BE2C (cell line): Measurements from ENCODE around the gene FMO1.

Source experiments
- DNase-seq: peaks from one replicate; pipeline ENCODE4 v3.0.0-alpha.2; 2020
- H3K27me3 ChIP-seq: fragments of 250-450 bp; sonication (Bioruptor Pico); 2 replicates; pipeline ENCODE4 v1.5.1; 2020; ENCODE audit warnings: mild to moderate bottlenecking
- H3K36me3 ChIP-seq: fragments of 250-450 bp; sonication (Bioruptor Pico); 2 replicates; pipeline ENCODE4 v1.5.1; 2020; ENCODE audit warnings: mild to moderate bottlenecking
- H3K4me1 ChIP-seq: fragments of 250-450 bp; sonication (Bioruptor Pico); 2 replicates; pipeline ENCODE4 v1.5.1; 2020
- H3K4me3 ChIP-seq: 2 replicates; pipeline ENCODE4 v1.5.1; 2011; ENCODE audit warnings: low read depth, low read length
- H3K9me3 ChIP-seq: fragments of 250-450 bp; sonication (Bioruptor Pico); 2 replicates; pipeline ENCODE4 v1.5.1; 2020
- TF ChIP-seq, protein P1 (sequence below): IDR thresholded peaks from 2 replicates; pipeline ENCODE4 v1.5.1; 2012; ENCODE audit warnings: mild to moderate bottlenecking, low read depth, low read length

FMO1 gene

DNA sequence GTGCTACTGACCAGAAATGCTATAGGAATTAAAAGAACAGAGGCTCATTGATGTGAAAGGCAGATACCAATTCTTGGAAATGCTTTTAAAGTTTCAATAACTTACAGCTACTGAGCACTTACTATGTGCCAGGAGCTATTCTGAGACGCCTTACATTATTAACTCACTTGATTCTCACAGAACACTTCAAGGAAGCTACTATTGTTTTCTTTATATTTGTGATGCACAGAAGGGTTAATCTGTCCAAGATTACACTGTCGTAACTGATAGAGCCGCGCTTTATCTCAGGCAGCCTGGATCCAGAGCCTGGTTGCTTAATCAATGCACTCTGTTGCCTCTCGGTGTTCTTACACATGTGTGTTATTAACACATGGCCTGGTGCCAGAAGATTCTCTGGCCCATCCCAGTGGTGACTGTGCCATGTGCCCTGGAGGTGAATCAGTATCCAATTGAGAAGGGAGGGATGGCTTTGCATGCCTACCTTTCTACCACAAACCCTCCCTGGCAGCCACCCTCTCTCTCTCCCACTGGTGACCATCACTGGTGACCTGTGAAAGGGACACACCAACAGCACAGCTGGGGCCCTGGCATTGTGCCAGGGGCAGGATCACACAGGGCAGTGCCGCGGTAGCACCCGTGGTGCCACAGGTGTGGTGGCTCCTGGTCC is 8.8 kb downstream of the FMO1 start:
- DNase-seq = peak; percentile 59
- Histone ChIP-seq H3K9me3 (no peaks in the 10 kb centered on the region; the same call in 1 of the 2 replicates), H3K27me3 (peaks cover 5% of the 10 kb centered on the region; the same call in 1 of the 2 replicates), H3K36me3 (no peaks in the 10 kb centered on the region), H3K4me1 (no peaks in the 10 kb centered on the region; the same call in 1 of the 2 replicates), H3K4me3 (no peak overlapping the region)
- TF ChIP-seq, protein P1, sequence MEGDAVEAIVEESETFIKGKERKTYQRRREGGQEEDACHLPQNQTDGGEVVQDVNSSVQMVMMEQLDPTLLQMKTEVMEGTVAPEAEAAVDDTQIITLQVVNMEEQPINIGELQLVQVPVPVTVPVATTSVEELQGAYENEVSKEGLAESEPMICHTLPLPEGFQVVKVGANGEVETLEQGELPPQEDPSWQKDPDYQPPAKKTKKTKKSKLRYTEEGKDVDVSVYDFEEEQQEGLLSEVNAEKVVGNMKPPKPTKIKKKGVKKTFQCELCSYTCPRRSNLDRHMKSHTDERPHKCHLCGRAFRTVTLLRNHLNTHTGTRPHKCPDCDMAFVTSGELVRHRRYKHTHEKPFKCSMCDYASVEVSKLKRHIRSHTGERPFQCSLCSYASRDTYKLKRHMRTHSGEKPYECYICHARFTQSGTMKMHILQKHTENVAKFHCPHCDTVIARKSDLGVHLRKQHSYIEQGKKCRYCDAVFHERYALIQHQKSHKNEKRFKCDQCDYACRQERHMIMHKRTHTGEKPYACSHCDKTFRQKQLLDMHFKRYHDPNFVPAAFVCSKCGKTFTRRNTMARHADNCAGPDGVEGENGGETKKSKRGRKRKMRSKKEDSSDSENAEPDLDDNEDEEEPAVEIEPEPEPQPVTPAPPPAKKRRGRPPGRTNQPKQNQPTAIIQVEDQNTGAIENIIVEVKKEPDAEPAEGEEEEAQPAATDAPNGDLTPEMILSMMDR = no peak

DNA sequence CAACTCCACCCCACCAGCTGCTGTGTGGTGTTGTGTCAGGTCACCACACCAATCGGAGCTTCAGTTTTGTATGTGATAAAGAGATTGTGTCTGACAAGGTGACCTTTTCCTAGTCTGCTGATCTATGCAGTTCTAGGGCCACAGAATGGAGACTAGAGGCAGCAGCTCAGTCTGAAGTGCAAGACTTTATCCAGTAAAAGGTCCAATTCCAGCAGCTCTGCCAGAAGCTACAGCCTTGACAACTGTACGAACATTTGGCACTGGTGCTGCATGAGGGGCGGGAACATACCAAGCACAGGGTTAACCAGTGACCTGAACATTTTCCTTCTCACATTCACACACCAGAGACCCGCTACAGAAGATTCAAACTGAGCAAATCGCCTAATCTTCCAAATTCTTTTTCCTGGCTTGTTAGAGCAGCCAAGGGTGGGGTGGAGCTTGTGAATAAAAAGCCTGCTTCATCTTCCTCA is 9.3 kb downstream of the FMO1 start:
- Histone ChIP-seq H3K27me3 (peaks cover 2% of the 10 kb centered on the region; the same call in 1 of the 2 replicates), H3K4me1 (no peaks in the 10 kb centered on the region; the same call in 1 of the 2 replicates)
- no peak for DNase-seq

DNA sequence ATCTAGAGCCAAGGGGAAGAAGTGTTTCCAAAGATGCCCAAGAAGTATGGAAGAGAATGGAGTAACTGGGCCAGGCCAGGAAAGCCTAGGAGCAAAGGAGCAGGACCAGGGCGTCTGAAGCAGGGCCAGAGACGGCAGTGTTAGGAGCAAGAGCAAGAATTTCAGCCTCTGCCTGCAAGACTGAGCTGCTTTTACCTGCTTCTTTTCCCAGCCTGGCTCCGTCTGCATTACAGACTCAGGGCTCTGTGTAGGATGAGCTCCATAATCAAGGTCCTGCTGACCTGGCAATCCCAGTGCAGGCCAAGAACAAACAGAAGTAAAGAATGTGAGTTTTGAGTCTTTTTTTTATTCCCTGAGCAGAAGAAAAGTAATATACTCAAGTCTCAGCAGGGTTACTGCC is 10.1 kb downstream of the FMO1 start:
- no peak for DNase-seq
- H3K27me3 ChIP-seq = peaks cover 2% of the 10 kb centered on the region; the same call in 1 of the 2 replicates
- H3K4me1 ChIP-seq = no peaks in the 10 kb centered on the region; the same call in 1 of the 2 replicates
- TF ChIP-seq, protein P1 = no peak
- H3K4me3 ChIP-seq = no peak overlapping the region
- no peaks in the 10 kb centered on the region; the same call in 1 of the 2 replicates for H3K9me3 ChIP-seq
- no peaks in the 10 kb centered on the region for H3K36me3 ChIP-seq

More for the DNA sequence above, 9.3 kb downstream of the FMO1 start:
- Histone ChIP-seq H3K9me3 (no peaks in the 10 kb centered on the region; the same call in 1 of the 2 replicates), H3K36me3 (no peaks in the 10 kb centered on the region), H3K4me3 (no peak overlapping the region)
- TF ChIP-seq, protein P1 = no peak

DNA sequence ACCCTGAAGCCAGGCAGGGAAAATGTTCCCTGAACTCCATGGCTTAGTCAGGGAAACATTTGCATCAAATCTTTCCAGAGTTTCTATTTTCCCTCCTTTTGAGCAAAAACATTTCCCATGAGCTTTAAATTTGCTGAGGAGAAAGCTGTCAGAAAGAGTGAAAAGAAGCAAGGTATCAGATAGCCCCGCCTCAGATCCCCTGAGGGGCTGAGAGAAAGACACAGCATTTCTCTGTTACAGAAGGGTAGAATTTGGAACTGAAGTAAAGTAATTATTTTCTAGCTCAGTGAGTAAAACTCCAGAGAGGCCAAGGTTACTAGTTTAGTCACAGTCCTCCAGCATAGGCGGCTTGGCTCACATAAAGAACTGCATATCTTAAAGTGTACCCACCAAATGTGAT is 10.6 kb downstream of the FMO1 start:
- Histone ChIP-seq H3K4me1 (no peaks in the 10 kb centered on the region; the same call in 1 of the 2 replicates), H3K9me3 (no peaks in the 10 kb centered on the region; the same call in 1 of the 2 replicates), H3K4me3 (no peak overlapping the region), H3K36me3 (no peaks in the 10 kb centered on the region), H3K27me3 (peaks cover 2% of the 10 kb centered on the region; the same call in 1 of the 2 replicates)
- no peak for DNase-seq
- TF ChIP-seq, protein P1 = no peak

DNA sequence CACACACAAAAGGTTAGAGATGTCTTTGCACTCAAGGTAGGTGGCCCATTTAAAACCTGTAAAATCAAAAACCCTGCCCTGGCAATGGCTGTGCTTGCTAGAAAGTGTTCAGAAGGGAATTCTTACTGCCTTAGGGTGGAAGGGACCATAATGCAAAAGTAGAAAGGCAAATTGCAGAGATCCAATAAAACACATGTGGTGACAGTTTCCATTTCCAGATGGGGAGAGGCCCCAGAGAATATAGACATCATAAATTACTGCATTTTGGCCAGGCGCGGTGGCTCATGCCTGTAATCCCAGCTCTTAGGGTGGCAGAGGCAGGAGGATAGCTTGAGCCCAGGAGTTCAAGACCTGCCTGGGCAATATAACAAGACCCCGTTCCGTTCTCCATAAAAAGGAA is 13.0 kb downstream of the FMO1 start:
- no peak overlapping the region for H3K4me3 ChIP-seq
- DNase-seq = no peak
- no peaks in the 10 kb centered on the region; the same call in 1 of the 2 replicates for H3K9me3 ChIP-seq
- no peaks in the 10 kb centered on the region for H3K27me3 ChIP-seq
- H3K4me1 ChIP-seq = no peaks in the 10 kb centered on the region; the same call in 1 of the 2 replicates
- H3K36me3 ChIP-seq = no peaks in the 10 kb centered on the region
- TF ChIP-seq, protein P1 = no peak

DNA sequence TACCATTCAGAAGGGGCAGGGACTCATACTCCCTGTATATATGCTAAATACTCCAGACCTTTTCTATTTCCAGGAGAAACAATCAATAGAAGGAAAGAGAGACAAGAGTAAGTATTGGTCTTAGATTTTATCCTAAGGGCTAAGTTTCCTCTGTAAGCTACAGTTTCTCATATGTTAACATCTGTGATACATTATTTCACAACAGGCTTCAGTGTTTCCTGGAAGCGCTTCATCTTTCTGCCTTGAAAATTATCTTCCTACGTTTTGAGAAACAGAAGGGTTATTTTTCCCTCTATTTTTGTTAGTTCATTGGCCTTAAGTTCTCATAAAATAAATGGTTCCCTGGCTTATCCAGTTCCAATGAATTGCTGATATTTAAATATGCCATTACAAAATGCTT is 15.6 kb downstream of the FMO1 start:
- no peaks in the 10 kb centered on the region for H3K36me3 ChIP-seq
- no peak for DNase-seq
- TF ChIP-seq, protein P1 = no peak
- H3K9me3 ChIP-seq = no peaks in the 10 kb centered on the region
- no peaks in the 10 kb centered on the region for H3K4me1 ChIP-seq
- H3K4me3 ChIP-seq = no peak overlapping the region
- H3K27me3 ChIP-seq = no peaks in the 10 kb centered on the region
